Mesendoderm (in vitro differentiated cells): Measurements from ENCODE around the gene HSPA4L.

Source experiments
- DNase-seq: peaks from one replicate; pipeline ENCODE4 v3.0.0; 2013
- H2AK5ac ChIP-seq: 2 replicates; pipeline ENCODE4 v1.6.1; 2013; ENCODE audit warnings: low read length, inconsistent platforms
- H2BK120ac ChIP-seq: 2 replicates; pipeline ENCODE4 v1.6.1; 2013; ENCODE audit warnings: low read depth, mild to moderate bottlenecking, low read length, moderate library complexity, mixed read lengths
- H2BK15ac ChIP-seq: replicated peaks from 2 replicates; pipeline ENCODE4 v1.6.1; 2013; ENCODE audit warnings: low read depth, mild to moderate bottlenecking, moderate library complexity
- H2BK5ac ChIP-seq: 2 replicates; pipeline ENCODE4 v1.6.1; 2013; ENCODE audit warnings: low read length, inconsistent platforms
- H3K18ac ChIP-seq: 2 replicates; pipeline ENCODE4 v1.6.1; 2013; ENCODE audit warnings: mild to moderate bottlenecking, low read length, mixed read lengths
- H3K23ac ChIP-seq: one replicate; pipeline ENCODE4 v1.6.1; 2013; ENCODE audit warnings: low read length
- H3K27ac ChIP-seq: 2 replicates; pipeline ENCODE4 v1.5.1; 2013; ENCODE audit warnings: low read depth, mild to moderate bottlenecking, inconsistent platforms, low read length, moderate library complexity
- H3K27me3 ChIP-seq: 2 replicates; pipeline ENCODE4 v1.6.1; 2013; ENCODE audit warnings: low read length, control low read depth, mild to moderate bottlenecking, inconsistent platforms; ENCODE audit not compliant: insufficient read depth, poor library complexity
- H3K36me3 ChIP-seq: 2 replicates; pipeline ENCODE4 v1.6.1; 2013; ENCODE audit warnings: low read length, inconsistent platforms; ENCODE audit not compliant: control insufficient read depth, insufficient read depth
- H3K4ac ChIP-seq: one replicate; pipeline ENCODE4 v1.6.1; 2013; ENCODE audit warnings: low read depth, mild to moderate bottlenecking, low read length, moderate library complexity
- H3K4me1 ChIP-seq: 2 replicates; pipeline ENCODE4 v1.6.1; 2013; ENCODE audit warnings: low read depth, low read length, inconsistent platforms; ENCODE audit not compliant: control insufficient read depth
- H3K4me2 ChIP-seq: 2 replicates; pipeline ENCODE4 v1.6.1; 2013; ENCODE audit warnings: low read length
- H3K4me3 ChIP-seq: 2 replicates; pipeline ENCODE4 v1.5.1; 2013; ENCODE audit warnings: mild to moderate bottlenecking, low read length
- H3K56ac ChIP-seq: one replicate; pipeline ENCODE4 v1.6.1; 2013; ENCODE audit warnings: low read length
- H3K79me1 ChIP-seq: 2 replicates; pipeline ENCODE4 v1.6.1; 2013; ENCODE audit warnings: low read length, inconsistent platforms
- H3K79me2 ChIP-seq: 2 replicates; pipeline ENCODE4 v1.6.1; 2013; ENCODE audit warnings: mild to moderate bottlenecking, low read length; ENCODE audit not compliant: control insufficient read depth, insufficient read depth
- H3K9ac ChIP-seq: 2 replicates; pipeline ENCODE4 v1.6.1; 2013; ENCODE audit warnings: low read length, inconsistent platforms
- H4K5ac ChIP-seq: one replicate; pipeline ENCODE4 v1.6.1; 2013; ENCODE audit warnings: low read length
- H4K8ac ChIP-seq: one replicate; pipeline ENCODE4 v1.6.1; 2013; ENCODE audit warnings: low read depth, mild to moderate bottlenecking, control low read depth, low read length, moderate library complexity
- WGBS: extraction: QIAGEN DNeasy Blood & Tissue Kit; methylation state at CpG from one replicate; pipeline ENCODE4 v1.1.7; 2013; ENCODE audit warnings: low lambda C conversion rate, missing lambda C conversion rate; ENCODE audit not compliant: insufficient coverage; ENCODE audit errors: extremely low coverage; 5-methylcytosine and 5-hydroxymethylcytosine counted together

Gene HSPA4L

GRCh38 chr4:127780598-127780997 lies 1.5 kb upstream of the HSPA4L start:
- Histone ChIP-seq H3K4me2 (no peak overlapping the region), H3K36me3 (no peaks in the 10 kb centered on the region), H2BK15ac (no peak overlapping the region), H3K4me1 (no peaks in the 10 kb centered on the region), H3K27me3 (peaks cover 7% of the 10 kb centered on the region), H3K4ac (no peak overlapping the region), H3K18ac (no peak overlapping the region), H3K4me3 (no peak overlapping the region), H2BK120ac (no peak overlapping the region), H4K5ac (no peak overlapping the region), H2BK5ac (no peak overlapping the region), H3K79me1 (no peaks in the 10 kb centered on the region), H3K56ac (no peak overlapping the region), H3K23ac (no peak overlapping the region), H3K9ac (no peak overlapping the region), H3K79me2 (no peaks in the 10 kb centered on the region), H4K8ac (no peak overlapping the region), H2AK5ac (no peak overlapping the region), H3K27ac (no peak overlapping the region)
- WGBS: no CpG with 5 or more reads among the region's 12 CpGs
- no peak for DNase-seq

- DNase-seq: no peak
- no CpG with 5 or more reads among the region's 43 CpGs for WGBS
- Histone ChIP-seq H3K27me3 (peaks cover 7% of the 10 kb centered on the region), H3K36me3 (no peaks in the 10 kb centered on the region), H2BK5ac (no peak overlapping the region), H3K56ac (peak overlapping the region; percentile 87), H3K79me1 (no peaks in the 10 kb centered on the region), H2AK5ac (no peak overlapping the region), H3K4me1 (no peaks in the 10 kb centered on the region), H3K18ac (peak overlapping the region; percentile 46), H4K5ac (no peak overlapping the region), H3K4me3 (no peak overlapping the region), H3K4me2 (peak overlapping the region; percentile 9), H3K23ac (peak overlapping the region; percentile 25), H3K79me2 (no peaks in the 10 kb centered on the region), H3K9ac (peak overlapping the region; percentile 44), H3K4ac (no peak overlapping the region), H2BK120ac (no peak overlapping the region), H4K8ac (no peak overlapping the region), H3K27ac (no peak overlapping the region), H2BK15ac (no peak overlapping the region)
Observed at GRCh38 chr4:127781300-127782024, 660 bp upstream of the HSPA4L start.

- H4K5ac ChIP-seq: no peak overlapping the region
Observed at GRCh38 chr4:127782025-127782274, 172 bp upstream of the HSPA4L start.

GRCh38 chr4:127783026-127783769 lies 1.1 kb downstream of the HSPA4L start:
- peaks cover 7% of the 10 kb centered on the region for H3K27me3 ChIP-seq
- H2BK120ac ChIP-seq: no peak overlapping the region
- H3K4me1 ChIP-seq: no peaks in the 10 kb centered on the region
- peak overlapping the region; percentile 74 for H3K4me3 ChIP-seq
- no peak overlapping the region for H2BK15ac ChIP-seq
- no peak overlapping the region for H4K8ac ChIP-seq
- no peak overlapping the region for H3K27ac ChIP-seq
- H3K23ac ChIP-seq: no peak overlapping the region
- DNase-seq: peak; percentile 53
- no peaks in the 10 kb centered on the region for H3K36me3 ChIP-seq
- peak overlapping the region; percentile 99 for H3K4me2 ChIP-seq
- peak overlapping the region; percentile 75 for H3K9ac ChIP-seq
- no peak overlapping the region for H4K5ac ChIP-seq
- no CpG with 5 or more reads among the region's 25 CpGs for WGBS
- H2BK5ac ChIP-seq: no peak overlapping the region
- no peak overlapping the region for H3K18ac ChIP-seq
- no peaks in the 10 kb centered on the region for H3K79me1 ChIP-seq
- peak overlapping the region; percentile 83 for H3K56ac ChIP-seq
- H2AK5ac ChIP-seq: no peak overlapping the region
- H3K4ac ChIP-seq: no peak overlapping the region
- no peaks in the 10 kb centered on the region for H3K79me2 ChIP-seq

More at GRCh38 chr4:127782025-127782274, 172 bp upstream of the HSPA4L start:
- Histone ChIP-seq H3K4ac (no peak overlapping the region), H3K56ac (peak overlapping the region; percentile 87), H3K18ac (peak overlapping the region; percentile 46), H3K27ac (no peak overlapping the region), H3K9ac (peak overlapping the region; percentile 44), H3K4me2 (peak overlapping the region; percentile 9), H3K79me2 (no peaks in the 10 kb centered on the region), H2AK5ac (no peak overlapping the region), H3K23ac (no peak overlapping the region), H3K27me3 (peaks cover 7% of the 10 kb centered on the region), H3K4me3 (no peak overlapping the region), H4K8ac (no peak overlapping the region), H3K79me1 (no peaks in the 10 kb centered on the region), H2BK5ac (no peak overlapping the region), H2BK15ac (no peak overlapping the region), H3K4me1 (no peaks in the 10 kb centered on the region), H3K36me3 (no peaks in the 10 kb centered on the region), H2BK120ac (no peak overlapping the region)
- peak; percentile 94 for DNase-seq
- no CpG with 5 or more reads among the region's 30 CpGs for WGBS

GRCh38 chr4:127783955-127784770 lies 2.0 kb downstream of the HSPA4L start:
- no peak overlapping the region for H3K4me2 ChIP-seq
- H3K27ac ChIP-seq: no peak overlapping the region
- no peak overlapping the region for H4K5ac ChIP-seq
- no peaks in the 10 kb centered on the region for H3K4me1 ChIP-seq
- H3K4ac ChIP-seq: no peak overlapping the region
- no peaks in the 10 kb centered on the region for H3K79me2 ChIP-seq
- WGBS: no CpG with 5 or more reads among the region's 9 CpGs
- H3K27me3 ChIP-seq: peaks cover 7% of the 10 kb centered on the region
- H3K79me1 ChIP-seq: no peaks in the 10 kb centered on the region
- no peak overlapping the region for H4K8ac ChIP-seq
- H3K18ac ChIP-seq: no peak overlapping the region
- H2AK5ac ChIP-seq: no peak overlapping the region
- no peak overlapping the region for H3K23ac ChIP-seq
- no peaks in the 10 kb centered on the region for H3K36me3 ChIP-seq
- no peak overlapping the region for H3K56ac ChIP-seq
- no peak overlapping the region for H3K4me3 ChIP-seq
- no peak overlapping the region for H2BK120ac ChIP-seq
- no peak overlapping the region for H2BK15ac ChIP-seq
- no peak overlapping the region for H3K9ac ChIP-seq
- no peak for DNase-seq
- H2BK5ac ChIP-seq: no peak overlapping the region
